ENCODE results near the gene MRRF.

GRCh38 chr9:122287214-122287720, 22.6 kb downstream of the MRRF start:
- TF ChIP-seq CTCF (IDR thresholded peaks at IDR 0.05) (no peak), POLR2A (IDR thresholded peaks at IDR 0.05) (no peak), POLR2AphosphoS5 (IDR thresholded peaks at IDR 0.05) (no peak)
